Sigmoid colon (tissue), 4 donors: Measurements from ENCODE around the gene GPC6.

ENCODE experiments used
- CTCF ChIP-seq, 4 experiments: fragments of 450-650 bp in 3 of 4; fragments of 200-600 bp in 1 of 4; IDR thresholded peaks; one replicate each; pipeline ENCODE4 v1.5.1; 2016 to 2019; ENCODE audit warnings: antibody characterized with exemption in 4 of 4, mild to moderate bottlenecking in 3 of 4, moderate library complexity in 2 of 4
- EP300 ChIP-seq, 4 donors: sonication (generic); formaldehyde crosslinking; IDR thresholded peaks; one replicate each; pipeline ENCODE4 v1.6.1; 2017; ENCODE audit warnings: antibody characterized with exemption in 4 of 4
- POLR2A ChIP-seq, 2 donors: fragments of 450-650 bp; IDR thresholded peaks; one replicate each; pipeline ENCODE4 v1.6.1; 2016; ENCODE audit warnings: antibody characterized with exemption in 2 of 2, mild to moderate bottlenecking in 2 of 2, moderate library complexity in 2 of 2
- POLR2AphosphoS5 ChIP-seq, 4 donors: sonication (generic); formaldehyde crosslinking; IDR thresholded peaks; one replicate each; pipeline ENCODE4 v1.6.1; 2017; ENCODE audit warnings: antibody characterized with exemption in 4 of 4

GRCh38 chr13:93368296-93368695, 141.7 kb downstream of the GPC6 start:
- TF ChIP-seq CTCF (IDR thresholded peaks at IDR 0.05) (no peak), POLR2A (IDR thresholded peaks at IDR 0.05) (no peak), POLR2AphosphoS5 (IDR thresholded peaks at IDR 0.05) (no peak), EP300 (IDR thresholded peaks at IDR 0.05) (no peak)
